GM23338 (cell line): ENCODE data around the gene CEACAM18.

Source experiments
- CTCF ChIP-seq, 2 experiments: fragments of 200-600 bp in 1 of 2; sonication (generic) in 1 of 2; conservative IDR thresholded peaks; 2 replicates each; pipeline versions ENCODE4 v1.5.1 to v1.6.1; 2016 to 2017; ENCODE audit warnings: antibody characterized with exemption in 2 of 2, low read depth in 2 of 2, mild to moderate bottlenecking in 2 of 2, moderate library complexity in 1 of 2
- NANOG ChIP-seq: IDR thresholded peaks from 2 replicates; pipeline ENCODE4 v1.6.1; 2016; ENCODE audit warnings: antibody characterized with exemption, borderline replicate concordance
- REST ChIP-seq: IDR thresholded peaks from one replicate; pipeline ENCODE4 v1.6.1; 2018; ENCODE audit warnings: antibody characterized with exemption; ENCODE audit not compliant: unreplicated experiment

GRCh38 chr19:51471527-51471926 lies 6.8 kb upstream of the CEACAM18 start:
- TF ChIP-seq NANOG (no peak), REST (no peak), CTCF (conservative IDR thresholded peaks at IDR 0.05; ENCODE audit: low read depth in 2 of 2) (no peak)
